Suprapubic skin (tissue), 4 donors: ENCODE measurements around the gene VEGFA. TPM values are rescaled to one million over a fixed set of nuclear protein-coding genes. Genes with fewer than 3 reads are reported as not detected.
A peak's percentile ranks its signal among the peaks of the same experiment; 100 is the strongest.

Source experiments
- DNase-seq, 2 donors: peaks; one replicate each; pipeline ENCODE4 v3.0.0-alpha.2; 2019; ENCODE audit warnings: low spot score in 2 of 2
- H3K27ac ChIP-seq: fragments of 200-600 bp; sonication (generic); one replicate; pipeline ENCODE4 v1.5.1; 2019
- H3K27me3 ChIP-seq: fragments of 200-600 bp; sonication (generic); one replicate; pipeline ENCODE4 v1.5.1; 2019
- H3K36me3 ChIP-seq: fragments of 200-600 bp; sonication (generic); one replicate; pipeline ENCODE4 v1.5.1; 2019
- H3K4me1 ChIP-seq: fragments of 200-600 bp; sonication (generic); one replicate; pipeline ENCODE4 v1.5.1; 2019
- H3K4me3 ChIP-seq: fragments of 200-600 bp; sonication (generic); one replicate; pipeline ENCODE4 v1.5.1; 2019; ENCODE audit warnings: mild to moderate bottlenecking
- H3K9me3 ChIP-seq: fragments of 200-600 bp; sonication (generic); one replicate; pipeline ENCODE4 v1.5.1; 2019
- EP300 ChIP-seq: sonication (generic); formaldehyde crosslinking; IDR thresholded peaks from one replicate; pipeline ENCODE4 v1.6.1; 2017; ENCODE audit warnings: antibody characterized with exemption
- POLR2A ChIP-seq, 2 donors: fragments of 450-650 bp; IDR thresholded peaks; one replicate each; pipeline ENCODE4 v1.6.1; 2017; ENCODE audit warnings: antibody characterized with exemption in 2 of 2, mild to moderate bottlenecking in 2 of 2, moderate library complexity in 2 of 2
- POLR2AphosphoS5 ChIP-seq, 3 donors: sonication (generic); formaldehyde crosslinking; IDR thresholded peaks; one replicate each; pipeline ENCODE4 v1.6.1; 2017; ENCODE audit warnings: antibody characterized with exemption in 3 of 3
- WGBS: methylation state at CpG from one replicate; pipeline ENCODE4 v1.1.5; 2018; 5-methylcytosine and 5-hydroxymethylcytosine counted together
- total RNA-seq, 4 donors: library from RNA; depleted of rRNA; stranded (reverse); fragments of >200 nt; gene quantifications; one replicate each; pipeline ENCODE4 v1.1.0, GENCODE V29; 2016
- TF ChIP-seq, protein P1 (sequence below), 2 donors: fragments of 200-600 bp in 1 of 2; fragments of 450-650 bp in 1 of 2; sonication (generic) in 1 of 2; IDR thresholded peaks; one replicate each; pipeline ENCODE4 v1.5.1; 2016 to 2019; ENCODE audit warnings: antibody characterized with exemption in 2 of 2, mild to moderate bottlenecking in 1 of 2, moderate library complexity in 1 of 2

VEGFA gene
- total RNA-seq, 4 donors from 2014 or later, result 25.4 to 147 (median 43.6) TPM

DNA sequence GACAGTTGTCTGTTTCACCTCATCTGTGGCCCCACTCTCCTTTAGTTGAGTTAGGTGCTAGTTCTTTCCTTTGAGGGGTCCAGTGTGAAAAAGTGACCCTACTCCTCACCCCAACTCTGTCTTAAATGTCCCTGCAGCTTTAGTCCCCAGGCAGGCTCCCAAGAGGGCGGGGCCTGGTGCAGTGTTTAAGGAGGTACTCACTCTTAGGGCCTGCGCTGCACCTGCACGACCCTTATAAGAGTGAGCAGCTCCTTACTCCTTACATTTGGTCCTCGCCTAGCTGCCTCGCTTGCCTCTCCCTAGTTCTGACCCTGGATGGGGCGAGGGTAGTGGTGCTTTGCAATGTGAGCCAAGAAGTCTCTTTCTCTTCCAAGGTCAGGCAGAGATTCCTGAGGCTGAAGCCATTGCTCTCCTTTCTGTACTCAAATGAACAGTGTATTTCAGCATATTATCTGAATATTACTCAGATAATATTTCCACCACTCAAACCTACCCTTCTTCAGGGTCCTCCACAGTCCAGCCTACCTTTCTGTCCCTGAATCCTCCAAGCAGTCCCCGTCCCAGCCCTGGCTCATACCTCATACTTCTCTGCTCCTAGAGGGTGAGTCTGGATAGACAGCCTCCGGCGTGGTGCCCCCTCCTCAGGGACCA, 11.9 kb upstream of the VEGFA start:
- Histone ChIP-seq H3K27ac (no peak overlapping the region), H3K9me3 (no peaks in the 10 kb centered on the region), H3K4me1 (no peaks in the 10 kb centered on the region), H3K27me3 (no peaks in the 10 kb centered on the region), H3K36me3 (no peaks in the 10 kb centered on the region), H3K4me3 (no peak overlapping the region)
- 81% methylated on average over 7 of the region's 9 CpGs for WGBS
- TF ChIP-seq POLR2AphosphoS5 (IDR thresholded peaks at IDR 0.05), result no peak
- TF ChIP-seq, protein P1, sequence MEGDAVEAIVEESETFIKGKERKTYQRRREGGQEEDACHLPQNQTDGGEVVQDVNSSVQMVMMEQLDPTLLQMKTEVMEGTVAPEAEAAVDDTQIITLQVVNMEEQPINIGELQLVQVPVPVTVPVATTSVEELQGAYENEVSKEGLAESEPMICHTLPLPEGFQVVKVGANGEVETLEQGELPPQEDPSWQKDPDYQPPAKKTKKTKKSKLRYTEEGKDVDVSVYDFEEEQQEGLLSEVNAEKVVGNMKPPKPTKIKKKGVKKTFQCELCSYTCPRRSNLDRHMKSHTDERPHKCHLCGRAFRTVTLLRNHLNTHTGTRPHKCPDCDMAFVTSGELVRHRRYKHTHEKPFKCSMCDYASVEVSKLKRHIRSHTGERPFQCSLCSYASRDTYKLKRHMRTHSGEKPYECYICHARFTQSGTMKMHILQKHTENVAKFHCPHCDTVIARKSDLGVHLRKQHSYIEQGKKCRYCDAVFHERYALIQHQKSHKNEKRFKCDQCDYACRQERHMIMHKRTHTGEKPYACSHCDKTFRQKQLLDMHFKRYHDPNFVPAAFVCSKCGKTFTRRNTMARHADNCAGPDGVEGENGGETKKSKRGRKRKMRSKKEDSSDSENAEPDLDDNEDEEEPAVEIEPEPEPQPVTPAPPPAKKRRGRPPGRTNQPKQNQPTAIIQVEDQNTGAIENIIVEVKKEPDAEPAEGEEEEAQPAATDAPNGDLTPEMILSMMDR (IDR thresholded peaks at IDR 0.05), result peak in 1 of 2 donors; percentile 11
- no peak for DNase-seq

DNA sequence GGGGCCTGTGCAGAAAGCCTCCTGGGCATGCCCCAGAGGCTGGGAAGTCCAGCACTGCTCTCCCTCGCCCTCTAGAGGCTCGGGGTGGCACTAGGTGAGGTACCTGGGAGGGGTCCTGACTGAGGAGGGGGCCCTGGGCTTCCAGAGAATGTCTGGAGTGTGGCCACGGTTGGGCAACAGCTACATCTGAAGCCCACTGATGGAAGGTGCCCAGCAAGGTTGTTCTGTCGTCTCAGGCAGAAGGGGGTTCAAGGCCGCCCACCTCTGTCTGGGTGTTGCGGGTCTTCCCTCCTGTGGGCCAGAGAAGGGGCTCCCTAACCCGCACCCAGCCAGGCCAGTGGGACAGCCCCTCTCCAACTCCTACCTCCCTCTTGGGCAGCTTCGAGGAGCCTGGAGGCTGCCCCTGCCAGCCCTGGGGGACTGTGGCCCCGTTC, 11.4 kb upstream of the VEGFA start:
- DNase-seq, result no peak
- H3K4me1 ChIP-seq, result no peaks in the 10 kb centered on the region
- no peak overlapping the region for H3K27ac ChIP-seq
- H3K4me3 ChIP-seq, result no peak overlapping the region
- no peak for TF ChIP-seq POLR2AphosphoS5 (IDR thresholded peaks at IDR 0.05)
- TF ChIP-seq, protein P1 (IDR thresholded peaks at IDR 0.05), result peak in 1 of 2 donors; percentile 48
- no peaks in the 10 kb centered on the region for H3K36me3 ChIP-seq
- no peaks in the 10 kb centered on the region for H3K9me3 ChIP-seq
- H3K27me3 ChIP-seq, result no peaks in the 10 kb centered on the region
- 88% methylated on average over 5 of the region's 9 CpGs for WGBS

DNA sequence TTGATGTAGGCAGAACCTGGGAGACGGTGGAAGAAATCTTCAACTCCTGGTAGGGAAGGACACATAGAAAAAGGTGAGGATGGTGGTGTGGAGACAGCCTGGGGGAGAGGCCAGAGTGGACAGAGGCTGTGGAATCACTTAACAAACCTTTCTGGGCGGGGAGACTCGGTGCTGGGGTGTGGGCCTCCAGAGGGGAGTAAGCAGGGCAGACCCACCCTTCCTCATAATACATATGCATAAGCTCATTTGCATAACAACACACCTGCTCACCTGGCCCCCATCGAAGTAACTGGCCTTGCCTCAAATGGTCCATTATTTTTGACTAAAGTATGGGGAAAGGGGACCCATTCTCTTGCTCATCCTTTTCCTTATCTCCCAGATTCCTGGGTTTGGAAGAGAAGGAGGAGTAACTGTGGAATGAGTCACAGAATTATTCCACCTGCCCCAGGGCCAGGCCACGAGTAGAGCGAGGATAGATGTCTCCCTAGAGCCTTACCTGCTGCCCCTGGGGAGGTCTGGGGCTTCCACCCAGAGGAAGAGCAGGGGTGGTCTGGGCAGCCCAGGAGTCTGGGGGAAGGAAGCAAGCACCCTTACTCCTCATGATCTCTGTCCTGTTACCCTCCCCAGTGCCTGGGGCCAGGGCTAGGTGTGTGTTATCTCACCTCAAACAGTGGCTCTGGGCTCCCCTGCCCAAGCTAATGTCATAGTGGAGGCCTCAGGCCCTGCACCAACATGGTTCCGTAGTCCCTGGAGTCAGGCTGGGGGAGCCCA, 10.7 kb upstream of the VEGFA start:
- 65% methylated on average over 7 of the region's 7 CpGs for WGBS
- TF ChIP-seq EP300 (no peak), POLR2A (IDR thresholded peaks at IDR 0.05) (no peak), POLR2AphosphoS5 (IDR thresholded peaks at IDR 0.05) (no peak)
- TF ChIP-seq, protein P1 (IDR thresholded peaks at IDR 0.05), result no peak
- no peaks in the 10 kb centered on the region for H3K4me1 ChIP-seq
- H3K27ac ChIP-seq, result no peak overlapping the region
- DNase-seq, result no peak
- H3K36me3 ChIP-seq, result no peaks in the 10 kb centered on the region
- H3K27me3 ChIP-seq, result no peaks in the 10 kb centered on the region
- no peaks in the 10 kb centered on the region for H3K9me3 ChIP-seq
- no peak overlapping the region for H3K4me3 ChIP-seq

DNA sequence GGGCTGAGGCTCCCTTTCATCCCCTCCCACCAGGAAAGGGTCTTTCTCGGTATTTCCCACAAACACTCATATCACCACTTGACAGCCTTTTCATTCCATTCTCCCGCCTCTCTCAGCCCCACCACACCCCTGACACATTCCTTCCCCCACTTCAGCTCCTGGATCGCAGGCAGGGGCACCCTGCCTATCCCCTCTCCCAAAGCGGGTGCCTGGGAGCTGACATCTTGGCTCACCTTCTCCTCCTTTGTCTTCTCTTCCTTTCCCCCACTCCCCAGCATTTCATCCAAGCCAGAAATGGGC, 10.2 kb upstream of the VEGFA start:
- Histone ChIP-seq H3K4me1 (no peaks in the 10 kb centered on the region), H3K27ac (no peak overlapping the region), H3K36me3 (no peaks in the 10 kb centered on the region), H3K4me3 (no peak overlapping the region), H3K27me3 (no peaks in the 10 kb centered on the region), H3K9me3 (no peaks in the 10 kb centered on the region)
- TF ChIP-seq, protein P1 (IDR thresholded peaks at IDR 0.05), result no peak
- TF ChIP-seq EP300, result no peak
- no peak for TF ChIP-seq POLR2AphosphoS5 (IDR thresholded peaks at IDR 0.05)
- TF ChIP-seq POLR2A (IDR thresholded peaks at IDR 0.05), result no peak
- no peak for DNase-seq
- WGBS, result 76% methylated on average over 4 of the region's 4 CpGs

DNA sequence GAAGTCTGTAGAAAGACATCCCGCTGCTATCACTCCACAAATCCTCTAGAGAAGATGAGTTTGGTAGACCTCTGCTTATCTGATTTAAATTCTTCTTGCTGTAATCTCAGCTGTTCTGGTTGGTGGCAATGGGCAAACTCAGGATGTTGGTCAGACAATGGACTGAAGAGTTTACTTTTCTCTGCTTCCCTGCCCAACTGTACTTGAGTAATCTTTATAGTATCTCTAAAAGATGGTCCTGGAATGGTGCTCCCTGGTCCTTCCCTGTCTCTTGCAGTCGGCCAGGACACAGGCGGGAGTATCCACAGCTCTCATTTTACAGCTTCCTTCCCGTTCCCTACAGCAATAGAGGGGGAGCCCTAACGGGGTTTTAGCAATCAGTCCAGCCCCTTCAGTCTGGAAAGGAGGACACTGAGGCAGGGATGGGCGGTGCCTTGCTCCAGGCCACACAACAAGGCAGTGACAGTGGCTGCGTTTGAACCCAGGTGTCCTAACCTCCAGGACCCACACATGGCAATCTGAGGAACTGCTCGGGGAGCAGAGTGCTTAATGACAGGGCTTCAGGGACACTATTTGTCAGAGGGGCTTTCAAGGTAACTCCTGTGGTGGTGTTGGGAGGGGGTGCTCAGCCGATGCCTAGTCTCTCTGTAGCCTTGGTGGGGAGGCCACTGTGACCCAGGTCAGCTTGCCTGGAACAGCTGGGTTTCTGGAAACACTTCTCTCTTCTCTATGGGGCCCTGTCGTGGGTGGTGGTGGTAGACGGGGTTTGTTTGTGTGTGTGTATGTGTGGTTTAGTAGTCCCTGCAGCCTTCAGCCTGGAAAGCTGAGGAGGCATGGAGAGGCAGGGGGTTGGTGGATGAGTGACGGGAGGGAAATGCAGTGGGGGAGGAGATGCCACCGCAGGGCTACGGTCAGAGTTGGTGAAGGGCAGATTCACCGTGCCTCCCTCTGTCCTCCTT, 9.5 kb upstream of the VEGFA start:
- no peaks in the 10 kb centered on the region for H3K9me3 ChIP-seq
- TF ChIP-seq EP300, result no peak
- TF ChIP-seq POLR2AphosphoS5 (IDR thresholded peaks at IDR 0.05), result no peak
- TF ChIP-seq, protein P1 (IDR thresholded peaks at IDR 0.05), result no peak
- TF ChIP-seq POLR2A (IDR thresholded peaks at IDR 0.05), result no peak
- H3K27ac ChIP-seq, result no peak overlapping the region
- no peak for DNase-seq
- WGBS, result 90% methylated on average over 12 of the region's 15 CpGs
- H3K4me3 ChIP-seq, result no peak overlapping the region
- no peaks in the 10 kb centered on the region for H3K27me3 ChIP-seq
- no peaks in the 10 kb centered on the region for H3K4me1 ChIP-seq
- no peaks in the 10 kb centered on the region for H3K36me3 ChIP-seq
